Liver (tissue), 9 donors: ENCODE results near the gene EPB41L1. TPM values are rescaled to one million over a fixed set of nuclear protein-coding genes. Genes with fewer than 3 reads are reported as not detected.

ENCODE experiments used
- DNase-seq: peaks from one replicate; pipeline ENCODE4 v3.0.0-alpha.2; 2017; ENCODE audit warnings: low spot score
- H3K27ac ChIP-seq, 2 donors: one replicate each; pipeline ENCODE4 v1.7.0; 2013; ENCODE audit warnings: inconsistent platforms in 2 of 2, low read length in 2 of 2, control low read depth in 1 of 2, low read depth in 1 of 2, mild to moderate bottlenecking in 1 of 2
- H3K27me3 ChIP-seq, 4 donors: one replicate each; pipeline versions ENCODE4 v1.6.1 to v1.7.0; 2013; ENCODE audit warnings: low read length in 3 of 4, inconsistent platforms in 1 of 4, mild to moderate bottlenecking in 1 of 4, moderate library complexity in 1 of 4; ENCODE audit not compliant: control insufficient read depth in 4 of 4, insufficient read depth in 4 of 4
- H3K36me3 ChIP-seq, 4 donors: one replicate each; pipeline versions ENCODE4 v1.6.1 to v1.7.0; 2013; ENCODE audit warnings: low read length in 3 of 4, mild to moderate bottlenecking in 3 of 4, low read depth in 1 of 4, moderate library complexity in 1 of 4; ENCODE audit not compliant: control insufficient read depth in 4 of 4, insufficient read depth in 3 of 4
- H3K4me1 ChIP-seq, 4 donors: one replicate each; pipeline versions ENCODE4 v1.6.1 to v1.7.0; 2013; ENCODE audit warnings: low read length in 3 of 4, mild to moderate bottlenecking in 3 of 4, moderate library complexity in 1 of 4; ENCODE audit not compliant: control insufficient read depth in 4 of 4, insufficient read depth in 4 of 4
- H3K4me3 ChIP-seq, 3 donors: one replicate each; pipeline versions ENCODE4 v1.6.1 to v1.7.0; 2013; ENCODE audit warnings: low read length in 3 of 3, control low read depth in 1 of 3, low read depth in 1 of 3, mild to moderate bottlenecking in 1 of 3
- H3K9ac ChIP-seq, 2 donors: one replicate each; pipeline ENCODE4 v1.7.0; 2013; ENCODE audit warnings: low read length in 2 of 2, mild to moderate bottlenecking in 2 of 2, moderate library complexity in 2 of 2, control low read depth in 1 of 2, low read depth in 1 of 2
- H3K9me3 ChIP-seq, 4 donors: one replicate each; pipeline versions ENCODE4 v1.6.1 to v1.7.0; 2013; ENCODE audit warnings: low read length in 3 of 4; ENCODE audit not compliant: control insufficient read depth in 4 of 4
- FOXA1 ChIP-seq: IDR thresholded peaks from 2 replicates; pipeline ENCODE4 v1.6.1; 2016; ENCODE audit warnings: antibody characterized with exemption
- GABPA ChIP-seq, 2 donors: IDR thresholded peaks in 1 of 2; conservative IDR thresholded peaks in 1 of 2; 2 replicates each; pipeline ENCODE4 v1.6.1; 2016; ENCODE audit warnings: antibody characterized with exemption in 2 of 2, mild to moderate bottlenecking in 1 of 2, moderate library complexity in 1 of 2
- HNF4G ChIP-seq: IDR thresholded peaks from 2 replicates; pipeline ENCODE4 v1.6.1; 2016; ENCODE audit warnings: antibody characterized with exemption
- JUND ChIP-seq, 2 donors: IDR thresholded peaks; 2 replicates each; pipeline ENCODE4 v1.6.1; 2016; ENCODE audit warnings: antibody characterized with exemption in 2 of 2
- NR2F2 ChIP-seq: IDR thresholded peaks from 2 replicates; pipeline ENCODE4 v1.6.1; 2016; ENCODE audit warnings: antibody characterized with exemption
- SP1 ChIP-seq: IDR thresholded peaks from 2 replicates; pipeline ENCODE4 v1.6.1; 2018; ENCODE audit warnings: antibody characterized with exemption, mild to moderate bottlenecking
- TAF1 ChIP-seq: conservative IDR thresholded peaks from 2 replicates; pipeline ENCODE4 v1.6.1; 2016; ENCODE audit warnings: antibody characterized with exemption, mild to moderate bottlenecking
- WGBS: extraction: QIAGEN DNeasy Blood & Tissue Kit; methylation state at CpG from one replicate; pipeline ENCODE4 v1.1.7; 2013; 5-methylcytosine and 5-hydroxymethylcytosine counted together
- polyA plus RNA-seq, 2 donors: library from polyadenylated mRNA; stranded (reverse) in 1 of 2; unstranded in 1 of 2; fragments of 200-250 nt in 1 of 2; fragments of >200 nt in 1 of 2; fragmentation: Nextera tagmentation in 1 of 2; extraction: Ambion mirVana in 1 of 2; gene quantifications; one replicate each; pipeline versions ENCODE4 v1.2.1 to v1.2.3, GENCODE V29; 2013 to 2015
- total RNA-seq, 2 donors: library from RNA; depleted of rRNA; stranded (reverse); fragments of >200 nt; gene quantifications; one replicate each; pipeline ENCODE4 v1.2.3, GENCODE V29; 2014
- TF ChIP-seq, protein P1 (sequence below): fragments of 150-350 bp; IDR thresholded peaks from 2 replicates; pipeline ENCODE4 v1.5.1; 2017; ENCODE audit warnings: improper control_type of control experiment, low read depth, low read length; ENCODE audit not compliant: missing input control
- TF ChIP-seq, protein P2 (sequence below): IDR thresholded peaks from 2 replicates; pipeline ENCODE4 v1.6.1; 2016; ENCODE audit warnings: antibody characterized with exemption
- TF ChIP-seq, protein P3 (sequence below): IDR thresholded peaks from 2 replicates; pipeline ENCODE4 v1.6.1; 2016; ENCODE audit warnings: antibody characterized with exemption, mild to moderate bottlenecking
- TF ChIP-seq, protein P4 (sequence below): IDR thresholded peaks from 2 replicates; pipeline ENCODE4 v1.6.1; 2016; ENCODE audit warnings: antibody characterized with exemption
- donor health status: healthy.
- donor health status: healthy.
- donor health status: healthy.
- donor health status: healthy.
- donor health status: healthy.

The EPB41L1 gene
- total and polyA plus RNA-seq, 4 donors = 2.4 to 11.9 (median 4.3) TPM

DNA sequence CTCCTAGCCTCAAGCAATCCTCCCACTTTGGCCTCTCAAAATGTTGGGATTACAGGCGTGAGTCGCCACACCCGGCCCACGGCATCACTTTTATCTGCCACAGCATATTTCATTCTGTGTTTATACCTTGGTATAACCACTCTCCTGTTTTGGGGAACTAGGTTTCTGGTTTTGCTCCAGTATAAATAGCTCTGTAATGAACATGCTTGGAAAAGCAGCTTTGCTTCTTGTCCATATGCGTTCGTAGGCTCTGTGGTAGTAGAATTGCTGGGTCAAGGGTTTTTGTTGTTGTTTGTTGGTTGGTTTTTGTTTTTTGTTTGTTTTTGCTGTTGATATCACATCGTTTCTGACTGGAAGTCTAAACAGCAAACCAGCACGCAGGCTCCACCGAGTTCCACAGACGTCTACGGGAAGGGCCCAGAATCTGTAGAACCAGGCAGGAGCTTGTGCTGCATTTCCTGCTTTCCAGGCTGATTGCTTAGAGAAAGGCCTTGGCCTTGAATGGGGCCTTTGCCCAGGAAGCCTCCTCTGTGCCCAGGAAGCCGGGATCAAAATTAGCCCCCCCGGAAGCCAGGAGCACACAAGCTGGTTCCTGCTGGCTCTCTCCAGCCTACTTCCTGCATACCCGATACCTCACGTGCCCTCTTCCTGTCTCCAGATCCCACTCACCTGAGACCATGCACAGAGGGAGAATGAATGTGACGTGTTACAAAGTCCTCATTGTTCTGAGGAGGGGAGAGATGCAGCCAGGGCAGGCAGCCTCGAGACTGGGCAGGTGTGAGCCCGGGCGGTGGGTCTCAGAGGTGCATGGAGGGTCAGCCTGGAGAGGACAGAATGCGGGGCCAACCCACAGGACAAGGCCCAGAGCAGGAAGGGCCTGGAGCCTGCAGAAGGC, 116.5 kb downstream of the EPB41L1 start (continued):
- TF ChIP-seq, protein P1, sequence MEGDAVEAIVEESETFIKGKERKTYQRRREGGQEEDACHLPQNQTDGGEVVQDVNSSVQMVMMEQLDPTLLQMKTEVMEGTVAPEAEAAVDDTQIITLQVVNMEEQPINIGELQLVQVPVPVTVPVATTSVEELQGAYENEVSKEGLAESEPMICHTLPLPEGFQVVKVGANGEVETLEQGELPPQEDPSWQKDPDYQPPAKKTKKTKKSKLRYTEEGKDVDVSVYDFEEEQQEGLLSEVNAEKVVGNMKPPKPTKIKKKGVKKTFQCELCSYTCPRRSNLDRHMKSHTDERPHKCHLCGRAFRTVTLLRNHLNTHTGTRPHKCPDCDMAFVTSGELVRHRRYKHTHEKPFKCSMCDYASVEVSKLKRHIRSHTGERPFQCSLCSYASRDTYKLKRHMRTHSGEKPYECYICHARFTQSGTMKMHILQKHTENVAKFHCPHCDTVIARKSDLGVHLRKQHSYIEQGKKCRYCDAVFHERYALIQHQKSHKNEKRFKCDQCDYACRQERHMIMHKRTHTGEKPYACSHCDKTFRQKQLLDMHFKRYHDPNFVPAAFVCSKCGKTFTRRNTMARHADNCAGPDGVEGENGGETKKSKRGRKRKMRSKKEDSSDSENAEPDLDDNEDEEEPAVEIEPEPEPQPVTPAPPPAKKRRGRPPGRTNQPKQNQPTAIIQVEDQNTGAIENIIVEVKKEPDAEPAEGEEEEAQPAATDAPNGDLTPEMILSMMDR = no peak
- TF ChIP-seq SP1 (no peak), FOXA1 (no peak), GABPA (IDR thresholded peaks at IDR 0.05 in 1 of 2, conservative IDR thresholded peaks at IDR 0.05 in 1 of 2) (no peak)
- TF ChIP-seq, protein P2, sequence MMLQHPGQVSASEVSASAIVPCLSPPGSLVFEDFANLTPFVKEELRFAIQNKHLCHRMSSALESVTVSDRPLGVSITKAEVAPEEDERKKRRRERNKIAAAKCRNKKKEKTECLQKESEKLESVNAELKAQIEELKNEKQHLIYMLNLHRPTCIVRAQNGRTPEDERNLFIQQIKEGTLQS = no peak

DNA sequence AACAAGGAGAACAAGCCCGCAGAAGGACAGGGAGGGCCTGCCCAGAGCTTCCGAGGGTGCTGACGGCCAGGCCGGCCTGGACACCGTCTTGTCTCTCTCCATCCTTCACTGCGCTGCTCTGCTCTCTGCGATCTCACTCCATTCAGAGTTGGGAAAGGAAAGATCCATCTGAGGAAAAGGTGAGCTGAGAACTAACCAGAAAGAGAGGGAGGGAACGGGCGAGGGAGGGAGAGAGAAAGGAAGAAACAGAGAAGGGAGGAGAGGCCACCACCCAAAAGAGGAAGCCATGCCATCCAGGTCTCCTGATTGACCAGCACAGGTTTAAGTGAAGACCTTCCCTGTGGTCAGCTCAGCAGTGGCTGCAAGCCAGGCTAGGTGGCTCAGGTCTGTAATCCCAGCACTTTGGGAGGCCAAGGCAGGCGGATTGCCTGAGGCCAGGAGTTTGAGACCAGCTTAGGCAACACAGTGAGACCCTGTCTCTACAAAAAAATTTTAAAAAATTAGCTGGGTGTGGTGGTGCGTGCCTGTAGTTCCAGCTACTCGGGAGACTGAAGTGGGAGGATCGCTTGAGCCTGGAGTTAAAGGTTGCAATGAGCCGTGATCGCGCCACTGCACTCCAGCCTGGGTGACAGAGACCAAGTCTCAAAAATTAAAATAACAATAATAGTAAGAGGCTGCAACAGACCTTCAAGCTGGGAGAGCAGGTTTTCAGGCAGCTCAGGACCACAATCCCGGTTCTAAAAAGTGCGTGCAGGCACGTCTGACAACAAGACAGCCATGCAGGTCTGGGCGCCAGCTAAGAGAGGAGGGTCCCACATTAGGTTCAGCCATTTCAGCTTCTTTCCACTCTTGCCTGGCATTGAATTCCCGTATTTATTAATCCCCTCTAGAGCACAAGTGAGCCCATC, 117.4 kb downstream of the EPB41L1 start:
- Histone ChIP-seq H3K27me3 (no peaks in the 10 kb centered on the region), H3K9ac (no peak overlapping the region), H3K27ac (no peak overlapping the region), H3K9me3 (no peaks in the 10 kb centered on the region), H3K36me3 (no peaks in the 10 kb centered on the region), H3K4me1 (no peaks in the 10 kb centered on the region), H3K4me3 (no peak overlapping the region)
- WGBS = 92% methylated on average over 21 of the region's 21 CpGs
- no peak for TF ChIP-seq NR2F2
- DNase-seq = no peak

DNA sequence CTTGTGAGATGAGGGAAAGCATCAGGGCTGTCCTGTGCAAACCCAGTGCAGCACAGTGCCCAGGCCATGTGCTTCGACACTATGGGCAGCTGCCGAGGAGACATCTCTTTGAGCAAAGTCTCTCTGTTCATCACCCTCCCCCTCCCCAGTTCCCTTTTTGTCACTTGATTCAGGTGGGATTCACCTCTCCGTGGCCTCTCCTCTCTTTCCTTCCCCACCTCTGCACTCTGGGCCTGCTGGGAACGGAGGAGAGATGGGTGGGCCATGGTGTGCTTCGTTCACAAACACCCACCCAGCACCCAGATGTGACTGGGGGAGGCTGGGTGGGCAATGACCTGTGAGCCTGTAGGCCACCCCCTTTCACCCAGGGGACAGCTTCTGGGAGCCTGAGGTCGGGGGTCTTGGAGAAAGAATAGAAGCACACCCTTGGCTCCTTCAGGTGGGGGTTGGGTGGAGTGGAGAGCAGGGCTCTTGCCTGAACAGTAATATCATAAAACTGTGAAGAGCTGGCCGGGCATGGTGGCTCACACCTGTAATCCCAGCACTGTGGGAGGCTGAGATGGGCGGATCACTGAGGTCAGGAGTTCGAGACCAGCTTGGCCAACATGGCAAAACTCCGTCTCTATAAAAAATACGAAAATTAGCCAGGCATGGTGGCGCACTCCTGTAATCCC, 118.1 kb downstream of the EPB41L1 start:
- TF ChIP-seq, protein P3, sequence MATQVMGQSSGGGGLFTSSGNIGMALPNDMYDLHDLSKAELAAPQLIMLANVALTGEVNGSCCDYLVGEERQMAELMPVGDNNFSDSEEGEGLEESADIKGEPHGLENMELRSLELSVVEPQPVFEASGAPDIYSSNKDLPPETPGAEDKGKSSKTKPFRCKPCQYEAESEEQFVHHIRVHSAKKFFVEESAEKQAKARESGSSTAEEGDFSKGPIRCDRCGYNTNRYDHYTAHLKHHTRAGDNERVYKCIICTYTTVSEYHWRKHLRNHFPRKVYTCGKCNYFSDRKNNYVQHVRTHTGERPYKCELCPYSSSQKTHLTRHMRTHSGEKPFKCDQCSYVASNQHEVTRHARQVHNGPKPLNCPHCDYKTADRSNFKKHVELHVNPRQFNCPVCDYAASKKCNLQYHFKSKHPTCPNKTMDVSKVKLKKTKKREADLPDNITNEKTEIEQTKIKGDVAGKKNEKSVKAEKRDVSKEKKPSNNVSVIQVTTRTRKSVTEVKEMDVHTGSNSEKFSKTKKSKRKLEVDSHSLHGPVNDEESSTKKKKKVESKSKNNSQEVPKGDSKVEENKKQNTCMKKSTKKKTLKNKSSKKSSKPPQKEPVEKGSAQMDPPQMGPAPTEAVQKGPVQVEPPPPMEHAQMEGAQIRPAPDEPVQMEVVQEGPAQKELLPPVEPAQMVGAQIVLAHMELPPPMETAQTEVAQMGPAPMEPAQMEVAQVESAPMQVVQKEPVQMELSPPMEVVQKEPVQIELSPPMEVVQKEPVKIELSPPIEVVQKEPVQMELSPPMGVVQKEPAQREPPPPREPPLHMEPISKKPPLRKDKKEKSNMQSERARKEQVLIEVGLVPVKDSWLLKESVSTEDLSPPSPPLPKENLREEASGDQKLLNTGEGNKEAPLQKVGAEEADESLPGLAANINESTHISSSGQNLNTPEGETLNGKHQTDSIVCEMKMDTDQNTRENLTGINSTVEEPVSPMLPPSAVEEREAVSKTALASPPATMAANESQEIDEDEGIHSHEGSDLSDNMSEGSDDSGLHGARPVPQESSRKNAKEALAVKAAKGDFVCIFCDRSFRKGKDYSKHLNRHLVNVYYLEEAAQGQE = no peak
- no peak for TF ChIP-seq HNF4G
- TF ChIP-seq JUND (IDR thresholded peaks at IDR 0.05) = no peak
- TF ChIP-seq NR2F2 = no peak
- no peak for TF ChIP-seq TAF1
- TF ChIP-seq, protein P4, sequence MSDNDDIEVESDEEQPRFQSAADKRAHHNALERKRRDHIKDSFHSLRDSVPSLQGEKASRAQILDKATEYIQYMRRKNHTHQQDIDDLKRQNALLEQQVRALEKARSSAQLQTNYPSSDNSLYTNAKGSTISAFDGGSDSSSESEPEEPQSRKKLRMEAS = no peak
- TF ChIP-seq, protein P2 = no peak
- no peaks in the 10 kb centered on the region for H3K9me3 ChIP-seq
- WGBS = 83% methylated on average over 12 of the region's 12 CpGs
- peaks cover 0 to under 1% (median 0%) of the 10 kb centered on the region in 4 donors for H3K27me3 ChIP-seq
- no peak overlapping the region for H3K27ac ChIP-seq
- no peaks in the 10 kb centered on the region for H3K36me3 ChIP-seq
- DNase-seq = no peak
- no peak overlapping the region for H3K9ac ChIP-seq
- H3K4me3 ChIP-seq = no peak overlapping the region
- no peaks in the 10 kb centered on the region for H3K4me1 ChIP-seq
